AML-193 (cell line): ENCODE data around the gene PTCD2.
A peak's percentile ranks its signal among the peaks of the same experiment; 100 is the strongest.

Experiments
- DNase-seq, 2 experiments: peaks; one replicate each; lab custom pipeline; 2025; lab: John Stamatoyannopoulos, UW

Gene PTCD2, protein sequence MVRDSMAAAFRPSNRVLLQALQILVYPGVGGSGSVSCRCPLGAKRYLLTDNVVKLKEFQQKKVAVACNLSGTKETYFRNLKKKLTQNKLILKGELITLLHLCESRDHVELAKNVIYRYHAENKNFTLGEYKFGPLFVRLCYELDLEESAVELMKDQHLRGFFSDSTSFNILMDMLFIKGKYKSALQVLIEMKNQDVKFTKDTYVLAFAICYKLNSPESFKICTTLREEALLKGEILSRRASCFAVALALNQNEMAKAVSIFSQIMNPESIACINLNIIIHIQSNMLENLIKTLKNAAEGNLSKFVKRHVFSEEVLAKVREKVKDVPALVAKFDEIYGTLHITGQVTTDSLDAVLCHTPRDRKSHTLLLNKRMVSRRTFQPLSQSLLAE

DNA sequence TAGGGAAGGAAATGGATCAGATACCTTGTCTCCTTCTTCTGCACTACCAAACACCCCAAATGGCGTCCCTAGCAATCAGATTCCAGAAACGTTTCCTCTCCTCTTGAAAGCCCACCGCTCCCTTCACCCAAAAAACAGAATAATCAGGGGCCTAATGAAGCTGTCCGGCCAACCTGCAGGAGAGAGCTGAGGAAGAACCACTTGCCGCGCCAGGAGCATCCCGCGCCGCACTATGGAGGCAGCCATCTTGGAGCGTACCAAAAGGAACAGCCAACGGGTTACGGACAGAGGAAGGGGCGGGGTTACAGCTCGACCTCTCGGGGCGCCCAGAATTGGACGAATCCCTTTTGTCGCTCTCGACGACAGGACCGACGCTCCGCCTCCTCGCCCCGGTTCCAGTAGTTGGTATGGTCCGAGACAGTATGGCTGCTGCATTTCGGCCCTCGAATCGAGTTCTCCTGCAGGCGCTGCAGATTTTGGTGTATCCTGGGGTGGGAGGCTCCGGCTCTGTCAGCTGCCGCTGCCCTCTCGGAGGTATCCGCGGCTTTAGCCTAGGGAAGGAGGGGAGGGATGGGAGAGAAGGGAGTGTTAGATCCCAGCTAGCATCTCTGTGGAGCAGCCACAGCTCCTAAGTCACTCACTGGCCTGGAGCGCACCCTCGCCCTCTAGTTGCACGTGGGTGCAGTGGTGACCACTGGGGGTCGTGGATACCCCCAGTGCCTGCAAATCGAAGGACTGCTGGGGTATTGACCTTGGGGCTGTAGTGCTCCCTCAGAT is at the start of gene PTCD2, which contains the start of gene MRPS27:
TSS of gene PTCD2 (plus strand) at position 398 of the 777 bp plus-strand sequence. CDS start at position 408, 10 bp downstream.
TSS of gene MRPS27 (minus strand) at position 265 of the 777 bp plus-strand sequence. CDS start at position 246, 19 bp downstream.
- peak; percentile 93 to 95 for DNase-seq

DNA sequence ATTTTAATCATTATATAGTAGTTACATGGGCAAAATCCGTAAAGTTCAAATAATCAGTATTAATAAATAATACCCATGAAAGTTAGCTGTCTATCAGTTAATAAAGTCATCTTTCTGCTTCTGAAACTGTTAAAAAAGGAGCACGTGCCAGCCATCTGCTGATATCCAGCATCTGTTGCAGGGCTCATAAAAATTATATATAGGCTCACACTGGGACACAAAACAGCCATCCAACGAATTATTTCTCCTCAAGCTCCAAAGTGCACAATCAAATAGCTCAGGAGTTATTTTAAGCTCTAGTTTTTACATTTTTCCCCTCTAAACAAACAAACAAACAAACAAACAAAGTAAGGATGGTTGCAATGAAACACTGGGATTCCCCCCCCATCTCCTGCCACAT is 48.5 kb upstream of the PTCD2 start:
- DNase-seq: no peak

DNA sequence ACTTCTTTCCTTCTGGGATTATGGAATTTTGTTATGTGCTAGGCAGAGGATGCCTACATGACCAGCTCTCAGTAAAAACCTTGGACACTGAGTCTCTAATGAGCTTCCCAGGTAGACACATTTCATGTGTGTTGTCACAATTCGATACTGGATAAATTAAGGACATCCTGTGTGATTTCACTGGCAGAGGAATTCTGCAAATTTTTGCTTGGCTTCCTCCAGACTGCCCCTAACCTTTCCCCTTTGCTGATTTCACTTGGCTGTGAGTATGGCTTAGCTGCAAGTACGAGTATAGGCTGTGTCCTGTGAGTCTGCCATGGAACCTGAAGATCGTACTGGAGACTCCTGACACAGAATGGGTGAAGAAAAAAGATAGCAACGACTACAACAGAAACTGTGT is 47.8 kb upstream of the PTCD2 start:
- DNase-seq: no peak

DNA sequence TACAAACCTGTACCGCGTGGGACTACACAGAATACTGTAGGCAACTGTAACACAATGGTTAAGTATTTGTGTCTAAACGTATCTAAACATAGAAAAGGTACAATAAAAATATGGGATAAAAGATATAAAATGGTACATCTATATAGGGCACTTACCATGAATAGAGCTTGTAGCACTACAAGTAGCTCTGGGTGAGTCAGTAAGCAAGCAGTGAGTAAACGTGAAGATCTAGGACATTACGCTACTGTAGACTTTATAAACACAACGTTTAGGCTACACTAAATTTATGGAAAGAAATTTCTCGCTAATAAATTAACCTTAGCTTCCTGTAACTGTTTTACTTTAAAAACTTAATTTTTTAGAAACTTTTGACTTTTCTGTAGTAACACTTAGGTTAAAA is 46.6 kb upstream of the PTCD2 start:
- no peak for DNase-seq

DNA sequence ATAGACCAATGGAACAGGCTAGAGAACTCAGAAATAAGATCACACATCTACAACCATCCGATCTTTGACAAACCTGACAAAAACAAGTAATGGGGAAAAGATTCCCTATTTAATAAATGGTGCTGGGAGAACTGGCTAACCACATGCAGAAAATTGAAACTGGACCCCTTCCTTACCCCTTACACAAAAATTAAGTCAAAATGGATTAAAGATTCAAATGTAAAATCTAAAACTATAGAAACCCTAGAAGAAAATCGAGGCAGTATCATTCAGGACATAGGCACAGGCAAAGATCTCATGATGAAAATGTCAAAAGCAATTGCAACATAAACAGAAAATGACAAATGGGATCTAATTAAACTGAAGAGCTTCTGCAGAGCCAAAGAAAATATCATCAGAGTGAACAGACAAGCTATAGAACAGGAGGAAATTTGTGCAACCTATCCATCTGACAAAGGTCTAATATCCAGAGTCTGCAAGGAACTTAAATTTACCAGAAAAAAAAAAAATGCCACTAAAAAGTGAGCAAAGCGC is 43.9 kb upstream of the PTCD2 start:
- no peak for DNase-seq

DNA sequence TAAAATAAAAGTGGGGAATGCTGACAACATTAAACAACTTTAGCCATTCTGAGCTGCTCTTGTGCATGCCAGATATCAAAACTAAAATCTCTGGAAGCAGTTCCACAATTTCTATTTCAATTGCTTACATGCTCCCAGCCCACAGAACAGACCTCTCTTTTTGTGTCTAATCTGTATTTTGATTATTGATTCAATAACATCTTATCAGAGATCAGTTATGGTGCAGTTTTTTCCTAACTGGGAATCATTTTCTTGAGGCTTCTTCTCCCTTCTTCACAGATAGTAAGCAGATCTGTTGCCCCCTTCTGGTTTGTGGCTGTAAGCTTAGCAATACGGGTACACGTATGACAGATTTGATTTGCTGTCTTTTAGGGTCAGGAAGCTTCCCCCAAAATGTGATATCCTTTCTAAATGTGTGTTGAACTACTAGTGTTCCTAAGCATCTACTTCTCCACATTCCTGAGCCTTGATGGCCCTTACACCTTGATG is 39.5 kb upstream of the PTCD2 start:
- DNase-seq: no peak

DNA sequence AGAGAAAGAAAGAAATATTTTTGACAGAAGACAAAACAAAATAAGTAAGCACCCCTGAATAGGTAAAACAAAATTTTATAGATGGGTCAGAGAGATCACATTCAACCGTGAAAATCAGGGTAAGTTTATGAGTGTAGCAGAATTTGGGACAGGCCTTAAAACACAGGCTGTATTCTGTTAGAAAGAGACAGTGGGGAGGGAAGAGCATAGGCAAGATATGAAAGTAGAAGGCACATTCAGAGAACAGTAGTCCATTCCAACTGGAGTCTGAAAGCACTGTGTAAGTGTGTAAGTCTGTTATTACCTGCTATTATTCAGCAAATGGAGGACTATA is 38.8 kb upstream of the PTCD2 start:
- DNase-seq: no peak

DNA sequence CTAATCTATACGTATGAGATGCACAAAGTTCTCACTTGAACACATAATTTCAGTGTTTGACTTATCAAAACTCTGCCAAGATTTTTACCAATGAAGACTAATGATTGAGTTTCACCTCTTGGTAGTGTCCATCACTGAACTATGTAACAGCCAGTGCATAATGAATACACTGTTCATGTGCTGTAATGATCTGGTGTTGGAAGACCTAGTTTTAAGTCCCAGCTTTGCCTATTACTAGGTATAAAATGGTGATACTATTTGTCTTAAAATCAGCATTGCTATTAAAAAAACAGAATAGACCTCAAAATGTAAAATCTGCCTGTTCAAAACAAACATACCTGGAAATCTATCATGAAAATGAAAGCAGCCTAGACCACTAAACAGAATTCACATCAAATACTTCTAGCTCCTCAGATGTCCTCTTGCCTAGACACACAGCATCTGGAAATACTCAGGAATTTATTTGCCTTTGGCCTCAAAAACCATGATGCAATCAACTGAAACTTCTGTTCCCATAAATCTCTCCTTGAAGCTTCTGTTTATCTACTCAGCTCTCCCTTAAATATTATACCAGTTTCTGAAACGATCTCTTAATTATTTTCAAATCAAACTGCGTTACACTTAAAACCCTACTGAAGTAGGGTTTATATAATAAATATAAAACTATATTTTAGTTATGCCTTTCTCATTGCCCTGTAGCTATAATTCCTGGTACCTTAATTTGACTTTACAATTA is 38.2 kb upstream of the PTCD2 start:
- DNase-seq: no peak

DNA sequence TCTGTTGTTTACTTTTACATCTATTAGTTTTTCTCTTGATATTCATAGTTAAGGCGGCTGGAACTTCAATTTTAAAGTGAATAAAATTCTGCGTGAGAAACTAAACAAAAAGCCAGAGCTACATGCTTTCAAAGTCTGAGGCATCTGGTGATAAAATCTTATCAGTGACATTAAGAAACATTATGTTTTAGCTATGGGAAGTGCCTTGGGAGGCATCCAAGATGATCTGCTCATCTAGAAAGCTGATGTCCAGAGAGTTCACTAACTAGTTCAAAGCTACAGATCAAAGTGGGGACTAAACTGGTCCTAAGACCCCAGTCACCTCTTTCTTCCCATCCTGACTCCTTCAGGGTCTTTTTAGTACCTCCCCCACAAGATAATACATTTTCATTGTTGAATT is 37.3 kb upstream of the PTCD2 start:
- DNase-seq: no peak

DNA sequence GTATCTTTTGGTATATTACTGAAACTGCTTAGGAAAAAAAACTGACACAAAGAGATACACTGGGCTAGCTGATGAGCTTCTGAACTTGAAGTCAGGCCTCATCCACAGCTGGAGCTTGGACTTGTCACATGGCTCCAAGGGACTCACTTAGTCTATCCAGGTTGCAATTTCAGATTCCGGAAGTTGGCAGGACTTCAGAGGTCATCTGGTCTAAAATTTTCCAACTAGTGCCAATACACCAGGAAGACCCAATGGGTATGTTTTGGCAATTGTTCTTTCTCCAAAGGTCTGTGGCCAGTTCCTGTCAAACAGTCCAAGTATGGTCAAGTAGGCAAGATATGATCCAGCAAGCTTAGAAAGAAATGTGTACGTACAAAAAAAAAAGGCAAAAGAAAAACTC is 36.8 kb upstream of the PTCD2 start:
- no peak for DNase-seq

DNA sequence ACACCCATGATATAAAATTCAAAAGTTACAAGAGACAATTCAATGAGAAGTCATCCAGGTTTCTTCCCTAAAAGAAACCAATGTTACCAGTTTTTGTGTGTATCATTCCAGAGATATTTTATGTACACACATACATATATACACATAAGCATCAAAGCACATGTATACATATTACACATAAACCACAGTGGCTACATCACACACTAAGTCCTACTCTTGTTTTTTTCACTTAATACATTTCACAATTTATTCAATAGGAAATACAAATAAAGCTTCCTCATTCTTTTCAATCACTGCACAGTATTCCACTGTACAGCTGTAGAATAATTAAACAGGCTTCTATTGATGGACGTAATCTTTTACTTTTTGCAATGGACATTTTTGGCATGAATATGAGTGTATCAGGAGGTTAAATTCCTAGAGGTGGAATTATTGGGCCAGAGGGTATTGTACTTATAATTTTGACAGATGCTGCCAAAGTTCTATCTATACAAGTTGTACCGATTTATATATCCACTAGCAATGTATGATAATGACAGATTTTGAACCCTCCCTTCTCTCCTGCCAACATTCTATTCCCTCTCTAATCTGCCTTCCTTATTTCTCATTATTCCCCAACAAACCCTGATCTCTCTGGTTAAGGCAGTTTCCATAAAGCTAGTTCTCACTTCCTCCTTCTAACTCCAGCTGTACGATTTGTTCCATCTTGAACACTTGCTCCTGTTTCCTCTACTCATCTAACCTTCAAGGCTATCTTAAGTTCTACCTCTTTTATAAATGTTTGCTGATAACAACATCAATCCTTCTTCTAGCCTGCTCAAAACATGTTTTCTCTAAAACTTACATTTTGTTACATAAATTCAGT is 35.4 kb upstream of the PTCD2 start:
- DNase-seq: no peak

DNA sequence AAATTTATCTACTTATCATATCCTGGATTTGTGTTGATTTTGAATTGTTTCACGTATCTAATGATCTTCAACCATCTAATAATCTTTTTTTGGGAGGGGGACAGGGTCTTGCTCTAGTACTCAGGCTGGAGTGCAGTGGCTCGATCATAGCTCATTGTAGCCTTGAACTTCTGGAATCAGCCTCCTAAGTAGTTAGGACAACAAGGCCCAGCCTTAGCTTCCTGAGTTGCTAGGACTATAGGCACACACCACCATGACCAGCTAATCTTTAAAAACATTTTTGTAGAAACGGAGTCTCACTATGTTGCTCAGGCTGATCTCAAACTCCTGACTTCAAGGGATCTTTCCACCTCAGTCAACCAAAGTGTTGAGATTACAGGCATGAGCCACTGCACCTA is 34.8 kb upstream of the PTCD2 start:
- DNase-seq: no peak

DNA sequence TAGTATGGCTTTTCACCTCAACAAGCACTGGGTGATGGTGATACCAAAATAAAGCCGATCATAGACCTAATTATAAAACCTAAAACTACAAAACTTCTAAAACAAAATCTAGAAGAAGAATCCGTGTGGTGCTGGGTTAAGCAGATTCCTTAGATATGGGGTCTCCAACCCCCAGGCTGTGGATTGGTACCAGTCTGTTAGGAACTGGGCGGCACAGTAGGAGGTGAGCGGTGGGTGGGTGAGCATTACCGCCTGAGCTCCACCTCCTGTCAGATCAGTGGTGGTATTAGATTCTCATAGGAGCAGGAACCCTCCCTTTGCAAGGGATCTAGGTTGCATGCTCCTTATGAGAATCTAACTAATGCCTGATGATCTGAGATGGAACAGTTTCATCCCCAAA is 33.4 kb upstream of the PTCD2 start:
- no peak for DNase-seq

DNA sequence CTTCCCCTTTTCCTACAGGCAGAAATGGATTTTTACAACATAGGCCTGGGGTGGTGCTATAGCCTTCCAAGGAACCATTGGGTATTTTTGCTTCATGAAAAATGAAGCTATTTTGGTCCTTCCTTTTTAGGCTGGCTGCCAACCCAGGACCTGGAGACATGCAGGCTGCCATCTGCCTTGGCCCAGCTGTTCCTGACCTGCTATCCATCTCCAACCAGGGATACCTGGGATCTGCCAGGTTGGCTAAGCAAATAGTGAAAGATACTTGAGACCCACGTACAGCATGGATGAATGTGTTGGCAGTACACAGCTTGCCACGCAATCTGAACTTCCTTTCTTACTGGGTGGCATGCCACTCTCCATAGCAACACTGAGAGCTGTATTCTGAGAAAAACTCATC is 31.2 kb upstream of the PTCD2 start:
- no peak for DNase-seq

DNA sequence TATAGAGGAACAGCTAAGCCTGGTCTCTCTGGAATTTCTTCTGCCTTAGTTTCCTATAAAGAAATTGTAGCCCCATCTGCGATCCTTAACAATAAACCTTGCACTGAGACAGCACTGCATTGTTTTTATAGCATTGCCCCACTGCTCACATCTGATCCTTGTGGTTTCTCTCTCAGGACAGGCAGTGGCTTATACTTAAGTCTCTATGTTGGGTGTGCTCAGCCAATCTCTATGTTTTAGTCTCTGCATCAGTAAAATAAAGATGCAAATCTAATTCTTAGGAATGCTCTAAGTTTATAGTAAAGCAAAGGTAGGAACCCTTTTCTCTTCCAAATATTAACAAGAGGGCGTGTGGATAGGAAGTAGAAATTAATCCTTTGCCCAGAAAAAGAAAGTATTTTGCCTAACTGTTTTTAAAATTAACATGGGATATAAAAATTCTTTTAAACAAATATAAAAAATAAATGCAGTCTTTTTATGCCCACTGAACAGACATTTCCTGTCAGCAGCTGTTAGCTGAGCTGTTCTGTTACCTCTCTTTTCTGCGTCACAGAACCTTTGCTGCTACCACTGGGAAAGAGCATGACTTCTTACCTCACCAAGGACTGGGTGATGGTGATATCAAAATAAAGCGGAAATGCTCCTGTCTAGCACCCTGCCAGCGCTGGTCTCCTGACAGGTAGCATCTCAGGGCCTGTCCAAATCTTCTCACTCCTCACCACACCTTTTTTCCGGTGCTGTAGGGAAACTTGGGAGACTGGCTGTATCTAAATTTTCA is 29.6 kb upstream of the PTCD2 start:
- DNase-seq: no peak

DNA sequence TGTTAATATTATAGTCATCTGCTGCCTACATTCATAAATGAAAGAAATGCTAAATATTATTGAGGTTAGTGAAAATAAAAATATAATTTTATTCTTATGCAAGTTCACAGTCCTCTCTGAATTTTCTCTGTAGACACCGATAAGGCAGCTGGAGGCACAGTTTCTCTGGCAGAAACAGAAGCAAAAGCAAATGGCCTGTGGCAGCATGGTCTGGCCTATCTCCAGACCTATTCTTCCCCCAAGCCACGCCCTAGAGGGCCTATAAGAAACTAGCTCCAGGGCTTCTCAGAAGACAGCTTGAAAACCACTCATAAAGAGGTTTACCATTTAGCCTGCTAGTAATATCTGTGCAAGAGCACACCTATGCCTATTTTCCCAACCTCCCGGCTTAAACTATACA is 28.6 kb upstream of the PTCD2 start:
- DNase-seq: no peak

DNA sequence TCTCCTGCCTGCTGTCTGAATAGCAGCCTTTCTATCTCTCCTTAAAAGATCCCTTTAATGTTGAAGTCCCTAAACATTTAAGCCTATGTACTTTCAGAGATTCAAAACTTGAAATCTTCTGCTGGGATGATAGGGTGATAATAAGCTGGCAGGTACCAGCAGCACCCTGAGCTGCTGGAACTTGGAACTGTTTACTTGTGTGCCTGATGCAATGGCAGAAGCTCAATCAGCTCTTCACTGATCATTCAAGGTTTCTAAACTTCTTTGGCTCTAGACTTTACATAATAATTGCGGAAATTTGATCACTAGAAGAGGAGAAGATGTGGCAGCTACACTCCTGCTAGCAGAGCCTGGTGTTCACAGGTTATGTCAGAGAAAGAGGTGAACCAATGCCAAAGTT is 27.8 kb upstream of the PTCD2 start:
- DNase-seq: no peak

DNA sequence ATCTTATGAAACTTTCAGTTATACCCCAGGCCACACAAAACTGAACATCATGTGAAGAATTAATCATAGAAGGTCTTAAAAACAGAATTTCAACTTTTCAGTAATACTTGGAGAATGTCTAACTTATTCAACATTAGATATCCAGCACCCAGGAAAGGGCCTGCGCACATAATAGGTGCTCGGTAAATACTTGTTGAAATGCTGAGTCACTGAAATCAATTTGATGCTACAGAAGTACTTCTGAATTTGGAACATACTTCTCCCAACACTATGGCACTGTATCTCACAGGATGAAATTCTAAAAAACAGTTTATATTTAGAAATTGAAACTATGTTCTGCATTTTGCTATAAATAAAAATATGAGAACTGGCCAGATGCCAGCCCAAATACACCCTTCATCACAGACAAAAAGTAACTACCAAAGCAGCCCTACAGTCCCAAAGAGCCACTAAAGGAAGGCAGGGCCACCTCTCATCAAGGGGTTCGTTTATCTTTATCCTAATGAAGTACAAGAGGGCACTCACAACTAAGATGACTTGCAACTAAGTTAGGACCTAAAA is 26.6 kb upstream of the PTCD2 start:
- DNase-seq: no peak

DNA sequence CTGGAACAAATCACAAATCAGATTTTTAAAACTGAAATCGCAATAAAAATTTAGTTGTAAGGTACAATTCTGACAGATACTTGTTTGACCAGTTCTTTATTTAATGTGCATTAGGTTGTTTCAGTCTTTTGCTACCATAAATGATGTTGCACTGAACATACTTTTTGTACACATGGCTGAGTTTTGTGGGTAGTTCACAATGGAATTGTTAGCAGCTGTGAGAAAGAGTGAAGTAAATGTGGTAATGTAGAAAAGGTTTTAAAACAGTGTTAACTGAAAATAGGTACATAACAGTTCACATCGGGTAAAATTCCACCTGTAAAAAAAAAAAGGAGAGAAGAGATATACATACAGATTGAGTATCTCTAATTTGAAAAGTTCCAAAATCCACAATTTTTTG is 25.7 kb upstream of the PTCD2 start:
- no peak for DNase-seq

DNA sequence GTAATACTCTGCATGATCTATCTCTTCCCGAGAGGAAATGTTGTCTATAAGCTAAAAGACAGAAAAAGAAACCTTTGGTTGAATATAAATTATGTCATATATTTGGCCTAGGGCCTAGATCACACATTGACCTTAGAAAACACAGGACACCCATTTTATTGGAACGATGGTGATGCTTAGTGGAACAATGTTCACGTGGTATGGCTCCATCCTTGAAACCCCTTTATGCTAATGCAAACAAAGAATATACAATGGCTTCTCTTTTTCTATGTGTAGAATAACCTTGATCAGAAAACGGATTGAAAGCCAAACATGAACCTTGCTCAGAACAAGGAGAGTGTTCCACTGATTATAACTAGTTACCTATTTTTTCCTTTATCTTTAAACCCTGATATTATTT is 24.6 kb upstream of the PTCD2 start:
- no peak for DNase-seq
